Measurements from ENCODE around the gene SELENOK. TPM values are rescaled to one million over a fixed set of nuclear protein-coding genes. Genes with fewer than 3 reads are reported as not detected.

The SELENOK gene
- polyA plus RNA-seq, 1 experiment = 20.3 TPM

GRCh38 chr3:53837331-53837730, 54.3 kb downstream of the SELENOK start:
- POLR2A ChIA-PET = no interaction called here
- no peaks in the 10 kb centered on the region for H3K27me3 ChIP-seq (ENCODE audit: control insufficient read depth, insufficient read depth, low read length)
- no peak overlapping the region for H3K4me3 ChIP-seq (ENCODE audit: low read depth, low read length)
- TF ChIP-seq CTCF (IDR thresholded peaks at IDR 0.05; ENCODE audit: insufficient read depth, low read depth, low read length) = no peak
- CTCF ChIA-PET = interaction anchor here (1.9 kb wide), 1 partner anchor 8 kb away, joined by 8 read pairs; the partner anchor contains the start of genes CHDH and IL17RB
- H3K36me3 ChIP-seq (ENCODE audit: control insufficient read depth, insufficient read depth, low read length) = no peaks in the 10 kb centered on the region
- DNase-seq (ENCODE audit: low read depth) = no peak

DNA sequence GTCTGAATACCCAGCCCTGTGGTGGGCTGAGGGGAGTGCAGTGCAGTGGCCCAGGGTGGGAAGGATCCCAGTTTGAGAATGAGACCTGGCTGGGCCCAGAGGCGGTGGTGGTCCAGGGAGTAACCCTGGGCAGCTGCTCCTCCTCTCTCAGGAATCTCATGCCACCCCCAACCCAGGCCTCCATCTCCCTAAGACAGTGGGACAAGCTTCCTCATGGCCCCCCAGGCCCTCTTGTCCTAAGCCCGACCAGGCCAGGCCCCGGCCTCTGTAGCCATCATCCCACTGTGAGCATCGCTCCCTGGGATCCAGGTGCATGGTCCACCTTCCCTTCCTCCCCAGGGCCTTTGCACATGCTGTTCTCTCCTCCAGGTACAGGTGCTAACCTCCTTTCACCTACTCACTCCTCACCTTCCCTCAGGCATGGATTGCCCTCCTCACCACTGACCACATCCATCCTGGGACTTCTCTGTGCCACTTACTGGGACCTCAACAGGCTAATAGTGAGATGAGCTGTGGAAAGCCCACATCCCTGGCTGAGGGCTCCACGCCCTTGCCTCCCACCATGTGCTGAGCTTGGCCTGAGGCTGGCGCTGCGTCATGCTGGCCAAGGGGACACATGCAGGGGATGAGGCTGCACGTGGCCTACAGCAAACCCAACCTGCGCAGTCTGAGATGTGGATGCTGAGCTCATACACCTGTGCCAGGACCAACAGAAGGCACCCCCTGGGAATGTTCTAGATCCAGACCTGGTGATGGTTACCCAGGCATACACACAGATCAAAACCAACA, 55.4 kb downstream of the SELENOK start:
- ChIA-PET POLR2A (no interaction called here), CTCF (interaction anchor here (1.9 kb wide), 1 partner anchor 9 kb away, joined by 8 read pairs; the partner anchor contains the start of genes CHDH and IL17RB)
- Histone ChIP-seq H3K4me3 (ENCODE audit: low read depth, low read length) (no peak overlapping the region), H3K36me3 (ENCODE audit: control insufficient read depth, insufficient read depth, low read length) (no peaks in the 10 kb centered on the region), H3K27me3 (ENCODE audit: control insufficient read depth, insufficient read depth, low read length) (no peaks in the 10 kb centered on the region)
- no peak for TF ChIP-seq CTCF (IDR thresholded peaks at IDR 0.05; ENCODE audit: insufficient read depth, low read depth, low read length)
- no peak for DNase-seq (ENCODE audit: low read depth)

- ChIA-PET POLR2A (no interaction called here), CTCF (interaction anchor here (3.1 kb wide), 1 partner anchor 10 kb away, joined by 12 read pairs; no protein-coding TSS in a partner anchor)
- TF ChIP-seq CTCF (IDR thresholded peaks at IDR 0.05; ENCODE audit: insufficient read depth, low read depth, low read length) = no peak
- Histone ChIP-seq H3K4me3 (ENCODE audit: low read depth, low read length) (no peak overlapping the region), H3K36me3 (ENCODE audit: control insufficient read depth, insufficient read depth, low read length) (no peaks in the 10 kb centered on the region), H3K27me3 (ENCODE audit: control insufficient read depth, insufficient read depth, low read length) (no peaks in the 10 kb centered on the region)
- DNase-seq (ENCODE audit: low read depth) = no peak
Observed at GRCh38 chr3:53835257-53835656, 56.4 kb downstream of the SELENOK start.

DNA sequence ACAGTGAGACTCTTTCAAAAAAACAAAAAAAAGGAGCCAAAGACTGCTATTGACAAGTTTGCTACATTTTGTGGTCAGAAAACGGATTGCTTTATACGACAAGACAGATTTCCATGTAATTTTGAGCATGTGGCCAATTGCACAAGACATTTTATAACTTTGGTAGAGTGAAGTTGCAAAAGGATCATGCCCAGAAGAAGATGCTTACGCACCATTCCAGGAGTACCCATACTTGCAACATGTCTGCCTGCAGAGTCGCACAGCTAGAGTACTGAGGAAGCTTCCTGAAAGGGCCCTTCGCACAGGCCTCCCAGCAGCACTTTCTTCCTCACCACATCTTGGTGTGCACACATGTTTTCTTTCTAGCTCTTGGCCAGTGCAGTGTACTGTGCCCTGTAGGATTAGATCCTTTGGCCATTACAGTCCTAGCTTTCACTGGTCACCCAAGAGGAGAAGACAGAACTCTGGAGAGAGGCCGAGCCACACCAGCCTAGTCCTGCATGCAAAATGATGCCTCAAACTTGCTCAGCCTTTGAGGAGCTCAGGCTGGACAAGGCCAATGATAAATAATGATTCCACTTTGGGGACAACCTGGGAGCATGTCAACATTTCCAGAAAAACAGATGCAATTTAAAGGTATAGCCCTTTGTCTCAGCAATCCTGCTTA, 57.1 kb downstream of the SELENOK start:
- Histone ChIP-seq H3K36me3 (ENCODE audit: control insufficient read depth, insufficient read depth, low read length) (no peaks in the 10 kb centered on the region), H3K27me3 (ENCODE audit: control insufficient read depth, insufficient read depth, low read length) (no peaks in the 10 kb centered on the region), H3K4me3 (ENCODE audit: low read depth, low read length) (no peak overlapping the region)
- no peak for DNase-seq (ENCODE audit: low read depth)
- CTCF ChIA-PET = interaction anchor here (3.1 kb wide), 1 partner anchor 10 kb away, joined by 12 read pairs; no protein-coding TSS in a partner anchor
- no peak for TF ChIP-seq CTCF (IDR thresholded peaks at IDR 0.05; ENCODE audit: insufficient read depth, low read depth, low read length)
- POLR2A ChIA-PET = no interaction called here

Other genes with a start within 250 kb of the SELENOK start
- gene CHDH, start 45.4 kb downstream of the SELENOK start, polyA plus RNA-seq (2011; rRNA removed) = 0.13 and 0.18 TPM in 2 replicates
- gene IL17RB, start 45.3 kb downstream of the SELENOK start, polyA plus RNA-seq (2011; rRNA removed) = 0.33 and 0.36 TPM in 2 replicates
- 33.0 and 36.8 TPM in 2 replicates for gene ACTR8, start 9.7 kb downstream of the SELENOK start, polyA plus RNA-seq (2011; rRNA removed)
- 0.56 and 0.81 TPM in 2 replicates for gene CACNA2D3, start 230.7 kb upstream of the SELENOK start, polyA plus RNA-seq (2011; rRNA removed)

Measured in BJ (cell line).